BLaER1 treated with 17β-estradiol and CSF1 and Interleukin-3, amounts not matched to agents 10 nM and 100 nM (cell line): ENCODE results near the gene AKT2.
A peak's percentile ranks its signal among the peaks of the same experiment; 100 is the strongest.

Source experiments
- H3K27ac ChIP-seq, 11 experiments: shearing (Covaris generic); formaldehyde crosslinking; 2 replicates each; pipeline ENCODE4 v1.8.1; 2022
- H3K27me3 ChIP-seq, 11 experiments: shearing (Covaris generic); formaldehyde crosslinking; 2 replicates each; pipeline ENCODE4 v1.8.1; 2022
- H3K36me3 ChIP-seq, 11 experiments: shearing (Covaris generic); formaldehyde crosslinking; 2 replicates each; pipeline ENCODE4 v1.8.1; 2022
- H3K4me1 ChIP-seq, 10 experiments: shearing (Covaris generic); formaldehyde crosslinking; 2 replicates each; pipeline ENCODE4 v1.8.1; 2022
- H3K4me2 ChIP-seq, 11 experiments: shearing (Covaris generic); formaldehyde crosslinking; 2 replicates each; pipeline ENCODE4 v1.8.1; 2022
- H3K4me3 ChIP-seq, 10 experiments: shearing (Covaris generic); formaldehyde crosslinking; 2 replicates each; pipeline ENCODE4 v1.8.1; 2022
- H3K9ac ChIP-seq, 11 experiments: shearing (Covaris generic); formaldehyde crosslinking; 2 replicates each; pipeline ENCODE4 v1.8.1; 2022
- H3K9me3 ChIP-seq, 11 experiments: shearing (Covaris generic); formaldehyde crosslinking; replicated peaks in 1 of 11; 2 replicates each; pipeline ENCODE4 v1.8.1; 2022
- H4K20me1 ChIP-seq, 11 experiments: shearing (Covaris generic); formaldehyde crosslinking; 2 replicates each; pipeline ENCODE4 v1.8.1; 2022
- Cebpa-rat ChIP-seq, 11 experiments: shearing (Covaris generic); IDR thresholded peaks; 2 replicates each; pipeline ENCODE4 v1.8.1; 2022

The AKT2 gene

GRCh38 chr19:40234429-40235237 is 50.5 kb downstream of the AKT2 start:
- Histone ChIP-seq H3K4me3 (no peak overlapping the region), H3K27me3 (no peaks in the 10 kb centered on the region), H4K20me1 (peaks cover 12 to 99% (median 39%) of the 10 kb centered on the region in 11 experiments; a peak in 17 of 22 replicates), H3K9ac (peak overlapping the region in 1 of 11 experiments; percentile 13; a peak in 2 of 22 replicates), H3K36me3 (peaks cover 63 to 69% (median 68%) of the 10 kb centered on the region in 11 experiments), H3K4me2 (no peak overlapping the region), H3K9me3 (no peaks in the 10 kb centered on the region), H3K27ac (no peak overlapping the region), H3K4me1 (peaks cover 10 to 45% (median 31%) of the 10 kb centered on the region in 10 experiments)
- TF ChIP-seq Cebpa-rat (IDR thresholded peaks at IDR 0.05): no peak

- peaks cover 12 to 95% (median 39%) of the 10 kb centered on the region in 11 experiments; a peak in 16 of 22 replicates for H4K20me1 ChIP-seq
- H3K36me3 ChIP-seq: peaks cover 56 to 61% (median 60%) of the 10 kb centered on the region in 11 experiments
- peaks cover 14 to 51% (median 35%) of the 10 kb centered on the region in 10 experiments for H3K4me1 ChIP-seq
- H3K4me3 ChIP-seq: no peak overlapping the region
- H3K9ac ChIP-seq: no peak overlapping the region
- H3K4me2 ChIP-seq: no peak overlapping the region
- TF ChIP-seq Cebpa-rat (IDR thresholded peaks at IDR 0.05): no peak
- peaks cover 0 to 4% (median 0%) of the 10 kb centered on the region in 11 experiments; a peak in 1 of 22 replicates for H3K27me3 ChIP-seq
- no peak overlapping the region for H3K27ac ChIP-seq
- no peaks in the 10 kb centered on the region for H3K9me3 ChIP-seq
These were observed 51.2 kb downstream of the AKT2 start for GRCh38 chr19:40233811-40234389.

- H3K27ac ChIP-seq: no peak overlapping the region
- H3K36me3 ChIP-seq: peaks cover 49 to 54% (median 53%) of the 10 kb centered on the region in 11 experiments
- H3K4me2 ChIP-seq: no peak overlapping the region
These were observed 52.0 kb downstream of the AKT2 start for GRCh38 chr19:40232949-40233810.

GRCh38 chr19:40232479-40232878 is 52.7 kb downstream of the AKT2 start:
- H3K27ac ChIP-seq: no peak overlapping the region
- peaks cover 14 to 58% (median 35%) of the 10 kb centered on the region in 10 experiments for H3K4me1 ChIP-seq
- H3K36me3 ChIP-seq: peaks cover 42 to 47% (median 46%) of the 10 kb centered on the region in 11 experiments
- no peak overlapping the region for H3K9ac ChIP-seq
- peaks cover 4 to 18% (median 11%) of the 10 kb centered on the region in 11 experiments for H3K27me3 ChIP-seq
- H3K9me3 ChIP-seq: no peaks in the 10 kb centered on the region
- TF ChIP-seq Cebpa-rat (IDR thresholded peaks at IDR 0.05): no peak
- H4K20me1 ChIP-seq: peaks cover 9 to 81% (median 36%) of the 10 kb centered on the region in 11 experiments; a peak in 16 of 22 replicates
- no peak overlapping the region for H3K4me2 ChIP-seq
- H3K4me3 ChIP-seq: no peak overlapping the region

More at GRCh38 chr19:40232949-40233810, 52.0 kb downstream of the AKT2 start:
- Histone ChIP-seq H3K27me3 (peaks cover 0 to 11% (median 4%) of the 10 kb centered on the region in 11 experiments; a peak in 15 of 22 replicates), H3K4me1 (peaks cover 14 to 58% (median 35%) of the 10 kb centered on the region in 10 experiments), H4K20me1 (peaks cover 10 to 88% (median 36%) of the 10 kb centered on the region in 11 experiments; a peak in 16 of 22 replicates), H3K9me3 (no peaks in the 10 kb centered on the region), H3K9ac (no peak overlapping the region), H3K4me3 (no peak overlapping the region)
- no peak for TF ChIP-seq Cebpa-rat (IDR thresholded peaks at IDR 0.05)

GRCh38 chr19:40231544-40232424 is 53.4 kb downstream of the AKT2 start:
- Histone ChIP-seq H3K9ac (peak overlapping the region in 1 of 11 experiments; percentile 10; a peak in 1 of 22 replicates), H3K4me2 (peak overlapping the region in 7 of 11 experiments; percentile 5 to 77 (median 57); a peak in 6 of 22 replicates), H3K36me3 (peaks cover 36 to 40% (median 39%) of the 10 kb centered on the region in 11 experiments), H3K4me3 (no peak overlapping the region), H4K20me1 (peaks cover 9 to 75% (median 36%) of the 10 kb centered on the region in 11 experiments; a peak in 16 of 22 replicates), H3K9me3 (no peaks in the 10 kb centered on the region), H3K4me1 (peaks cover 14 to 58% (median 37%) of the 10 kb centered on the region in 10 experiments), H3K27me3 (peaks cover 11 to 25% (median 18%) of the 10 kb centered on the region in 11 experiments), H3K27ac (no peak overlapping the region)
- TF ChIP-seq Cebpa-rat (IDR thresholded peaks at IDR 0.05): no peak

- Histone ChIP-seq H3K27me3 (peaks cover 19 to 32% (median 26%) of the 10 kb centered on the region in 11 experiments), H4K20me1 (peaks cover 9 to 75% (median 34%) of the 10 kb centered on the region in 11 experiments; a peak in 17 of 22 replicates), H3K9ac (no peak overlapping the region), H3K36me3 (peaks cover 29 to 33% (median 32%) of the 10 kb centered on the region in 11 experiments), H3K4me2 (peak overlapping the region in 8 of 11 experiments; percentile 27 to 77 (median 64); a peak in 14 of 22 replicates), H3K4me1 (peaks cover 15 to 58% (median 43%) of the 10 kb centered on the region in 10 experiments), H3K9me3 (no peaks in the 10 kb centered on the region), H3K4me3 (no peak overlapping the region), H3K27ac (no peak overlapping the region)
- TF ChIP-seq Cebpa-rat (IDR thresholded peaks at IDR 0.05): no peak
These were observed 54.1 kb downstream of the AKT2 start for GRCh38 chr19:40231057-40231456.

GRCh38 chr19:40229926-40230417 is 55.2 kb downstream of the AKT2 start:
- TF ChIP-seq Cebpa-rat (IDR thresholded peaks at IDR 0.05): no peak

More at GRCh38 chr19:40229926-40230417, 55.2 kb downstream of the AKT2 start:
- Histone ChIP-seq H3K27ac (no peak overlapping the region), H3K4me2 (peak overlapping the region; percentile 27 to 77 (median 51); a peak in 19 of 22 replicates), H3K36me3 (peaks cover 18 to 22% (median 21%) of the 10 kb centered on the region in 11 experiments), H3K9me3 (no peaks in the 10 kb centered on the region), H3K9ac (0 out of 22 replicates have a peak overlapping the region, but pooled peaks of 1 of the 11 experiments have one; percentile 24), H3K4me1 (peaks cover 15 to 47% (median 37%) of the 10 kb centered on the region in 10 experiments), H3K27me3 (peaks cover 29 to 43% (median 36%) of the 10 kb centered on the region in 11 experiments), H4K20me1 (peaks cover 9 to 65% (median 25%) of the 10 kb centered on the region in 11 experiments; a peak in 17 of 22 replicates), H3K4me3 (no peak overlapping the region)
